Duodenal mucosa (tissue), 2 donors: ENCODE data around the gene INPP5F.
"Not testable (repeated sequence)": the region's sequence is repeated elsewhere in the genome, so short reads cannot be mapped to it uniquely, and the experiment has no call there.

Experiments used
- H3K27ac ChIP-seq: one replicate; pipeline ENCODE4 v1.7.0; 2013; ENCODE audit warnings: low read depth, low read length
- H3K27me3 ChIP-seq, 2 donors: one replicate each; pipeline ENCODE4 v1.7.0; 2013; ENCODE audit warnings: low read length in 2 of 2, control low read depth in 1 of 2; ENCODE audit not compliant: insufficient read depth in 2 of 2, control insufficient read depth in 1 of 2
- H3K36me3 ChIP-seq, 2 donors: one replicate each; pipeline ENCODE4 v1.7.0; 2013; ENCODE audit warnings: low read length in 2 of 2, control low read depth in 1 of 2; ENCODE audit not compliant: insufficient read depth in 2 of 2, control insufficient read depth in 1 of 2
- H3K4me1 ChIP-seq, 2 donors: one replicate each; pipeline ENCODE4 v1.7.0; 2013; ENCODE audit warnings: low read length in 2 of 2, control low read depth in 1 of 2; ENCODE audit not compliant: insufficient read depth in 2 of 2, control insufficient read depth in 1 of 2
- H3K4me3 ChIP-seq, 2 donors: one replicate each; pipeline ENCODE4 v1.7.0; 2013; ENCODE audit warnings: low read length in 2 of 2, low read depth in 1 of 2
- H3K9ac ChIP-seq, 2 donors: one replicate each; pipeline ENCODE4 v1.7.0; 2013; ENCODE audit warnings: low read length in 2 of 2, low read depth in 1 of 2
- H3K9me3 ChIP-seq, 2 donors: one replicate each; pipeline ENCODE4 v1.7.0; 2013; ENCODE audit warnings: low read length in 2 of 2, control low read depth in 1 of 2; ENCODE audit not compliant: control insufficient read depth in 1 of 2

INPP5F gene

DNA sequence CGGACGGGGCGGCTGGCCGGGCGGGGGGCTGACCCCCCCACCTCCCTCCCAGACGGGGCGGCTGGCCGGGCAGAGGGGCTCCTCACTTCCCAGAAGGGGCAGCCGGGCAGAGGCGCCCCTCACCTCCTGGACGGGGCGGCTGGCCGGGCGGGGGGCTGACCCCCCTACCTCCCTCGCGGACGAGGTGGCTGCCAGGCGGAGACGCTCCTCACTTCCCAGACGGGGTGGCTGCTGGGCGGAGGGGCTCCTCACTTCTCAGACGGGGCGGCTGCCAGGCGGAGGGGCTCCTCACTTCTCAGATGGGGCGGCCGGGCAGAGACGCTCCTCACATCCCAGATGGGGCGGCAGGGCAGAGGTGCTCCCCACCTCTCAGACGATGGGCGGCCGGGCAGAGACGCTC lies 69.3 kb downstream of the INPP5F start:
- not testable (repeated sequence) for H3K9me3 ChIP-seq, H3K4me1 ChIP-seq, H3K27ac ChIP-seq, H3K4me3 ChIP-seq, H3K36me3 ChIP-seq, H3K9ac ChIP-seq, H3K27me3 ChIP-seq

GRCh38 chr10:119796039-119796438 lies 70.2 kb downstream of the INPP5F start:
- Histone ChIP-seq H3K4me3 (no peak overlapping the region), H3K27ac (no peak overlapping the region), H3K9ac (no peak overlapping the region), H3K4me1 (no peaks in the 10 kb centered on the region), H3K27me3 (no peaks in the 10 kb centered on the region), H3K9me3 (no peaks in the 10 kb centered on the region), H3K36me3 (peaks cover 0 to 8% of the 10 kb centered on the region in 2 donors)

DNA sequence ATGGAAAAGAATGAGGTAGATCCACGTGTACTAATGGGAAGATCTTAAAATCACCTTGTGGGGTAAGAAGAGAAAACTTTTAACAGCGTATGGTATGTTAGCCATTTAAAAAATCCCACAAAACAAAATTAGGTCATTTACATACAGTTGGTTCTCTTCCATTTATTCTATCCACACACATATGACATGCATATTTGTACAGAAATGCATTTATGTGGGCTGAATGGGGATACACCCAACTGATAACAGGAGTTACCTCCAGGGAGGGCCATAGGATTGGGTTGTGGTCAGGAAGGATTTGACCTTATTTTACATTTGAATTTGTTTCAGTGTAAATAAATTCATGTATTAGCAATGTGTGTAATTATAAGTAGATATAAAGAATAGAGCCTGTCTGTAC lies 75.3 kb downstream of the INPP5F start:
- no peak overlapping the region for H3K4me3 ChIP-seq
- H3K4me1 ChIP-seq = no peaks in the 10 kb centered on the region
- no peak overlapping the region for H3K9ac ChIP-seq
- H3K27me3 ChIP-seq = no peaks in the 10 kb centered on the region
- no peak overlapping the region for H3K27ac ChIP-seq
- H3K9me3 ChIP-seq = no peaks in the 10 kb centered on the region
- peaks cover 5 to 14% of the 10 kb centered on the region in 2 donors for H3K36me3 ChIP-seq

DNA sequence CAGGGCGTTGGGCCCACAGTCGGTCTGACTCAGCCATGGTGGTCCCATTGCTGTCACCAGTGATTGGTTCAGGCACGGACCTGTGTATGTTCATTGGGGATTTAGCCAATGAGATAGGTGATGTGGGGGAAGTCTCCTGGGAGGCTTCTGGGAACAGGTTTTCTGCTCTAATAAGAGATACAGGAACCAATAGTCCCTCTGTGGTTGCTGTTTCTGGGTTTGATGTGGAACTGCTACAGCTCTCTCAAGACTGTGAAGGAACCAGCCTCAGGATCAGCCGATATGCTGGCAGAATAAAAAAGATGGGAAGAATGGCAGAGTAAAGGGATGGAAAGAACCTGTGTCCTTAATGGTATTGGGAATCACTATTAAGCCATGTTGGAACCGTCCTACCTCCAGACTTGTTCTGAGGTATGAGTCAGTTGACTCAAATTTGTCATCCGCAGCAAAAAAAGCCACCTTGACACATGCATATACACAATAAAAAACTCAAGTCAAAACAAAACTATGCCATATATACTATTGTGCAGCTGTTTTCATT lies 76.2 kb downstream of the INPP5F start:
- Histone ChIP-seq H3K9me3 (no peaks in the 10 kb centered on the region), H3K9ac (no peak overlapping the region), H3K36me3 (peaks cover 5 to 12% of the 10 kb centered on the region in 2 donors), H3K27ac (no peak overlapping the region), H3K4me1 (no peaks in the 10 kb centered on the region), H3K27me3 (no peaks in the 10 kb centered on the region), H3K4me3 (no peak overlapping the region)

- no peaks in the 10 kb centered on the region for H3K27me3 ChIP-seq
- no peaks in the 10 kb centered on the region for H3K9me3 ChIP-seq
- no peak overlapping the region for H3K9ac ChIP-seq
- peaks cover 5 to 8% of the 10 kb centered on the region in 2 donors for H3K36me3 ChIP-seq
- no peak overlapping the region for H3K27ac ChIP-seq
- no peak overlapping the region for H3K4me3 ChIP-seq
- no peaks in the 10 kb centered on the region for H3K4me1 ChIP-seq
Measured at GRCh38 chr10:119803264-119803663, 77.4 kb downstream of the INPP5F start.

DNA sequence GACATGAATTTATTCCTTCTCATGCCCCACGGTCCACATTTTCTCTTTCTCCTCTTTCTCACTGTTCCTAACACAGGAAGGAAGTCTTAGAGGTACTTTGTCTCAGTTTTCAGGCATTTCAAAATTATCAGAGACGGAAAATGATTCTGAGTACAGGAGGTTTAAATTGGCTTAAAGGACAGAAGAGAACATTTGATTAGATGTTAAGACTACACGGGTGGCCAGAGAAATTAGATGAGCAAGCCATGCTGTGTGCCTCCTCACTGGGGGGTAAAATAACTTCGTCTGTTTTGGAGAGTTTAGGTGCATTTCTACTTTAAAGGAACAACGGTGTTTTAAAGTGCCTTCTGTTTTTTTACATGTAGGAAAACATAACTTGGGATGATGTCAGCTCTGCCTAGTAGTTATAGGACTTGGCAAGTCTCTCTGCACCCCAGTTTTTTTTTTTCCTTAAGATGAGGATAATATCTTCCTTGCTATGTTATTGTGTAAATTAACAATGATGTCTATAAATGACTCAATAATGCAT lies 79.9 kb downstream of the INPP5F start:
- Histone ChIP-seq H3K9me3 (no peaks in the 10 kb centered on the region), H3K36me3 (peaks cover 5 to 6% of the 10 kb centered on the region in 2 donors), H3K4me1 (no peaks in the 10 kb centered on the region), H3K9ac (no peak overlapping the region), H3K4me3 (no peak overlapping the region), H3K27ac (no peak overlapping the region), H3K27me3 (no peaks in the 10 kb centered on the region)

- Histone ChIP-seq H3K4me1 (no peaks in the 10 kb centered on the region), H3K9ac (no peak overlapping the region), H3K36me3 (peaks cover 5 to 6% of the 10 kb centered on the region in 2 donors), H3K27ac (no peak overlapping the region), H3K4me3 (no peak overlapping the region), H3K27me3 (no peaks in the 10 kb centered on the region), H3K9me3 (no peaks in the 10 kb centered on the region)
Measured at GRCh38 chr10:119806334-119807130, 80.7 kb downstream of the INPP5F start.

- H3K4me1 ChIP-seq = no peaks in the 10 kb centered on the region
- H3K36me3 ChIP-seq = peaks cover 5 to 6% of the 10 kb centered on the region in 2 donors
- H3K9me3 ChIP-seq = no peaks in the 10 kb centered on the region
- H3K27ac ChIP-seq = no peak overlapping the region
- no peak overlapping the region for H3K4me3 ChIP-seq
- no peak overlapping the region for H3K9ac ChIP-seq
- no peaks in the 10 kb centered on the region for H3K27me3 ChIP-seq
Measured at GRCh38 chr10:119807960-119808697, 82.3 kb downstream of the INPP5F start.

- Histone ChIP-seq H3K27me3 (no peaks in the 10 kb centered on the region), H3K4me3 (no peak overlapping the region), H3K4me1 (no peaks in the 10 kb centered on the region), H3K27ac (no peak overlapping the region), H3K9me3 (no peaks in the 10 kb centered on the region), H3K9ac (no peak overlapping the region), H3K36me3 (peaks cover 0 to 10% of the 10 kb centered on the region in 2 donors)
Measured at GRCh38 chr10:119811122-119811521, 85.3 kb downstream of the INPP5F start.

GRCh38 chr10:119812684-119813083 lies 86.8 kb downstream of the INPP5F start:
- peaks cover 0 to 10% of the 10 kb centered on the region in 2 donors for H3K36me3 ChIP-seq

More at GRCh38 chr10:119812684-119813083, 86.8 kb downstream of the INPP5F start:
- H3K4me3 ChIP-seq = no peak overlapping the region
- no peak overlapping the region for H3K9ac ChIP-seq
- no peaks in the 10 kb centered on the region for H3K27me3 ChIP-seq
- no peak overlapping the region for H3K27ac ChIP-seq
- H3K9me3 ChIP-seq = no peaks in the 10 kb centered on the region
- no peaks in the 10 kb centered on the region for H3K4me1 ChIP-seq
